Stimulated activated CD8-positive, alpha-beta memory T cell treated with anti-CD3 and anti-CD28 coated beads, Interleukin-7, amount 100 ng/mL, for 4 hours (primary cell): ENCODE measurements around the gene USP7.
"Not testable (repeated sequence)": the region's sequence is repeated elsewhere in the genome, so short reads cannot be mapped to it uniquely, and the experiment has no call there.

Experiments used
- DNase-seq, 2 donors: peaks; one replicate each; pipeline ENCODE4 v3.0.0-alpha.2; 2020; ENCODE audit warnings: low read depth in 2 of 2

The USP7 gene

GRCh38 chr16:8878523-8878911 lies 85.2 kb downstream of the USP7 start:
- DNase-seq, result no peak

- DNase-seq, result no peak
Measured at GRCh38 chr16:8877894-8878522, 85.7 kb downstream of the USP7 start.

- DNase-seq, result not testable (repeated sequence)
Measured at GRCh38 chr16:8875317-8875716, 88.4 kb downstream of the USP7 start.

GRCh38 chr16:8874388-8874787 lies 89.3 kb downstream of the USP7 start:
- DNase-seq, result no peak

GRCh38 chr16:8873866-8874195 lies 89.9 kb downstream of the USP7 start:
- not testable (repeated sequence) for DNase-seq

- DNase-seq, result no peak
Measured at GRCh38 chr16:8872967-8873865, 90.5 kb downstream of the USP7 start.

GRCh38 chr16:8872071-8872470 lies 91.6 kb downstream of the USP7 start:
- no peak for DNase-seq

- not testable (repeated sequence) for DNase-seq
Measured at GRCh38 chr16:8869988-8870241, 93.8 kb downstream of the USP7 start.

- peak in 1 of 2 donors; percentile 29 for DNase-seq
Measured at GRCh38 chr16:8869212-8869987, 94.3 kb downstream of the USP7 start.

GRCh38 chr16:8868416-8869211 lies 95.1 kb downstream of the USP7 start, which contains the start of gene CARHSP1:
TSS of gene CARHSP1 (minus strand) at chr16:8869006. CDS start at chr16:8859328, 9,678 bp downstream.
- peak; percentile 44 to 81 for DNase-seq

GRCh38 chr16:8867932-8868415 lies 95.7 kb downstream of the USP7 start:
- no peak for DNase-seq

GRCh38 chr16:8867216-8867931 lies 96.3 kb downstream of the USP7 start:
- no peak for DNase-seq

- DNase-seq, result no peak
Measured at GRCh38 chr16:8866884-8867215, 96.9 kb downstream of the USP7 start.

GRCh38 chr16:8866118-8866883 lies 97.4 kb downstream of the USP7 start:
- DNase-seq, result no peak

GRCh38 chr16:8865145-8865882 lies 98.4 kb downstream of the USP7 start:
- DNase-seq, result no peak

GRCh38 chr16:8864480-8865110 lies 99.1 kb downstream of the USP7 start:
- no peak for DNase-seq

- DNase-seq, result no peak
Measured at GRCh38 chr16:8863594-8864424, 99.9 kb downstream of the USP7 start.
